NCI-H1048 (cell line): ENCODE results near the gene CIAO2B.
"Not testable (repeated sequence)": the region's sequence is repeated elsewhere in the genome, so short reads cannot be mapped to it uniquely, and the experiment has no call there.

Source experiments
- DNase-seq: peaks from one replicate; lab custom pipeline; 2025; lab: John Stamatoyannopoulos, UW

CIAO2B gene

DNA sequence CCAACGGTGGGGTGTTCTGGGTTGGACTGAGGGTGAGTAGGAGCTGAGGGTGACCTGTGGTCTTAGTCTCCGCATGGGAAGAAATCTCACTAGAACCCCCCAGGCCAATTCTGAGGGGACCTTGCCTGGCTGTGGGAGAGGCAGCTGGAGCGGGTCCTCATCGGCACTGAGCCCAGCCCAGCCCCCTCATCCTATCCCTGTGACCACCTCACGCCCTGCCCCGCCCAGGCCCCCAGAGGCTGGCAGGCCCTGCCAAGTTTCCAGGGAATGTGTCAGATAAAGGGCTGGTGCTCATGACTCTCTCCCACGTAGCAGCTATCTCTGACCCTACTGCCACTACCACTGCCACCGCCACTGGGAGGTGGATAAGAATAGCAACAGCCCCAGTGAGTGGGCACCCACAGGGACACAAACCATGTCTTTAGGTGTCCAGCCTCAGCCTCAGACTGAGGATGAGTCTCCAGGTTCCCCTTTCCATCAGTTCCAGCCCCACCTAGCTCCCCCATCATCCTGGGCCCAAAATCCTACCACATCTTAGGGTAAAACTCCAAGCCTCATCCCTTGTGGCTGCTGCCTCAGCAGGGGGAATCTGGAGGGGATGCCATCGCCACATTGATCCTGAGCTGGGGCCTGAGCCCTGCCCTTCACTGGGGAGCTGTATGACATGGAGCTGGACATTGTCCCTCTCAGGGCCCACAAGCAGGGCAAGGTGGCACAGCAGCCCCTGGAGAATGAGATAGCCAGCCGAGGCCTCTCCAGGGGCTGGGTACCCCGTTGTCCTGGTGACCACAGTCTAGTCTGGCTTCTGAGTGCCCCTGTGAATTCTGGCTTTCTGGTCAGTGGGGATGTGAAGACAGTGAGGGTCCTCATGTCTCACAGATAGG is 30.4 kb downstream of the CIAO2B start:
- no peak for DNase-seq

DNA sequence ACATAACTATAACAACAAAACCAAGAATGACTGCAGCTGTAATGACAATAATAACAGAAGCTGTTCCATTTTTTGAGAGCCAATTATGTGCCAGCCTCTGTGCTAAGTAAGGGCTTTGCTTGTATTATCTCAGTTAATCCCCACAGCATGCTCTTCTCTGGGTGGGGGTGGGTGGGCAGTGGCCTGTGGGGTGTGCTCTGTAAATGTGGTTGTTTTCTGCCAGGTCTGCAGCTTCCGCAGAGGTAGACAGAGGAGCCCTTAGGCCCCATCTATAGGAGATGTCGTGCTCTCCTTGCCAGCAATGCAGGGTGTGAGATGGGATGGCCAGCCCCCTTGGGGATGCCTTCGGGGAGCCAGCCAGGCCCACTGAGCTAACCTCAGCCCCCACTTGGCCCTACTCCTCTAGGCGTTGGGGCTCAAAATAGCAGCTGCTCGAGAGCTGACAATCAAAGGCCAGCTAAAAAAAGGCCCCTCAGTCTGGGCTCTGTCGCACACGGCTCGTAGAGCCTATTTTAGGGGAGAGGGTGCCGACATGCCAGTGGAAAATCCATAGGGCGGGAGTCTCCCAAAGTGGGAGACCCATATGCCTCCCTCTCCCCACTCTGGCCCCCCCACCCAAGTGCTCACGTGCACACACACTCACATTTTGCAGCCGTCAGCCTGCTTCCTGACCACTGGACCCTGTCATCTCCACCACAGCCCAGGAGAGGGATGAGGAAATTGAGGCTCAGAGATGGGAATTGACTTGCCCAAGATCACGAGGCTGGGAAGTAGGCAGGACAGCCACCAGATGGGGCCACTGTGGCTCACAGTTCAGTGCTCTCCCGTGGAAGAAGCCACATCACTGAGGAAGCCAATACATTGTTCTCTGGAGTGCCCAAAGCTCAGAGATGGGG is 31.3 kb downstream of the CIAO2B start:
- DNase-seq = no peak

GRCh38 chr16:66901626-66902025 is 32.6 kb downstream of the CIAO2B start:
- no peak for DNase-seq

DNA sequence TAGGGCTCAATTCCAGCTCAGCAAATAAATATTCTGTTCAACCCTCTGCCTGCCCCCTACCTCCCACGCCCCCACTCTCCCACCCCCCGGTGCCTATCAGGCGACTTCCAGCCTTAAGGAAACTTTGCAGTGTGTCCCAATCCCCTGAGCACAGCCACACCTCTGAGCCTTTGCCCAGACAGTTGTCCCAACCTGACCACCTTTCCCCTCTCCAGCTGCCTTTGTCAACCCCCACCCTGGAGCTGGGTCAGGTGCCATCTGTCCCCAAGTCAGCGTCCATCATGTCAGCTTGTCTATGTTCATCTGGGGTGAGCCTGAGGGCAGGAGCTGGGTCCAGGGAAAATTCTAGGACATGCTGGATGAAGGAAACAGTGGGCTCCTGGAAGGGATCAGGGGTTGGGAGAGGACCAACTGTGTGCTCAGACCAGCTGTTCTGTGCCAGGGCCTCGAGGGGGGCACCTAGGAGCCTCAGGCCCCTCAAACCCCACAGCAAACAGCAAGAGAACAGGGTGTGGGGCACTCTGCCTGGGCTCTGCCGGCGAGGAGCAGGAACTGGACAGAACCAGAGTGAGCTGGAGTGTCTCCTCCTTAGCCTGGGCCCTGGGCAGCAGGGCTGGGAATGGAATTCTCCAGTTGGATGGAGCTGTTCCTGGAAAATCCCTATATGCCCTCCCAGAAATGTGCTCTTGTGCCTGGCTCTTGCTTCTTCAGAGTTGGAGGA is 33.3 kb downstream of the CIAO2B start:
- DNase-seq = no peak

DNA sequence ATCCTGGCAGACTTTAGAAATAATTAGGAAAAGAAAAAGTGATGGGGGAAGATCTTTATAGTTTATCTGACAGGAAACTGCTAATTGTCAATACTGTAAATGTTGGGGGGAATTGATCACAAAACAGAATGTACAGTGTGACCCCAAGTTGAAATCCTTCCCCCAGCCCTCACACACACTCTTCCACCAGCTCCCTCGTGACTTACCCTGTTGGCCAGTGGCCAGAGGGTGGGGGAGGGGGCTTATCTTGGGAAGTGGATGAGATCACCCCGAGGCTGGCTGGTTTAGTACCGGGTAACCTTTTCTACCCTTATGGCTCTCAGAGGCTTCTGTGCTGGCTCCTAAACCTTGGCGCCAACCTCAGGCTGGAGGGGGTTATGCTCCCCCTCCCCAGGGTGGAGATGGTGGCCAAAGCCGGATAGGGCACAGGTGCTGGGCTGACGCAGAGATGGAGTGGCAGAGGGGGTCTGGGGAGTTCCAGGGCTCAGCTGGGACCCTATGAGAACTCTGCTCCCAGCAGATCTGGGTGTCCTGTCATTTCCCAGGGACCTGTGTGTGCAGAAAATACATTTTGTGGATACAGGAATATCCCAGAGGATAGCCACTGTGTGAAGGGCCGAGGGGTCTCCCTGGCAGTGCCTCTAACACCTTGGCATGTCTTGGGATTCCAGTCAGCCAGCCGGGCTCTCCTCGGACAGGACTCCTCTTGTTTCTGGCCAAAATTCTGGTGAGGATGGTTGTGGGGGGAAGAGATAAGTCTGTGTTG is 34.1 kb downstream of the CIAO2B start:
- DNase-seq = no peak

DNA sequence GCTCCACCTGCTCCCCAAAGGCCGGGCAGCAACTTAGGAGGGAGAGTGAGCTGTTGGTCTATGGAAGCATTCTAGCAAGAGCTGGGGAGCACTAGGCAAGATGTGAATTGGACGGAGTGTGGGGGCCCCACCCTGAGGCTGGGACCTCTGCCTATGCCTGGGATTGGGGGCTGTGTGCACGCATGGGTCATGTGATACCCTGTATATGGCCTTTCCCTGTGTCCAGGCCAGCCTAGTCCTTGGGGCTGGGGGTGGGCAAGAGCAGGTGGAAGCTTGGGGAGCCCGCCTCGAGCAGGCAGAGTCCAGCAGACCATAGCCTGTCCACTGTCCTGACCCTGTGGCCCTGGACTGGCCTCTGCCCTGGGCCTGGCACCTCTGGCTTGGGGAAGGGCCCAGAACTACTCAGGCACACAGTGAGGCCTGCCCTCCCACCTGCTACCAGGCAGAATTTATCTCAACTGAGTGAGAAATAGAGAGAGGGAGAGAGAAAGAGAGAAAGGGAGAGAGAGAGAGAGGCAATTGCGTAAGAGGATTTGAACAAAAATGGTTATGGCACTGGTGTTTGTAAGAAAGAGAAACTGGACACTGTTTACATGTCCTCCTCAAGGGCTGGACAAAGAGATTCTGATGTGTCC is 34.8 kb downstream of the CIAO2B start:
- no peak for DNase-seq

DNA sequence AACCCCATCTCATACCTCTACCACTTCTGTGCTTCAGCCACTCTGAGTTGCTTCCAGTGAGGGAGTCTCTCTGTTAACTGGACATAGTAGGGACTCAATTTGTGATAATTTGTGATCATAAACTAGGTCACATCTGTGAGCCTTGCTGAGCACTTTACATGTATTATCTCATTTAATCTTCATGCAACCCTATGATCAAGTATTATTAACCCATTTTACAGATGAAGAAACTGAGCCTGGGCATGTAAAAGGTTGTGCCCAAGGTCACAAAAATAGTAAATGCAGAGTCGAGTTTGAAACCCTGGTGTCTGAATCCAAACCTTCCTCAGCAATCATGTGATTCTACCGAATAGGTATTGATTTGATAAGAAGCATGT is 35.3 kb downstream of the CIAO2B start:
- no peak for DNase-seq

DNA sequence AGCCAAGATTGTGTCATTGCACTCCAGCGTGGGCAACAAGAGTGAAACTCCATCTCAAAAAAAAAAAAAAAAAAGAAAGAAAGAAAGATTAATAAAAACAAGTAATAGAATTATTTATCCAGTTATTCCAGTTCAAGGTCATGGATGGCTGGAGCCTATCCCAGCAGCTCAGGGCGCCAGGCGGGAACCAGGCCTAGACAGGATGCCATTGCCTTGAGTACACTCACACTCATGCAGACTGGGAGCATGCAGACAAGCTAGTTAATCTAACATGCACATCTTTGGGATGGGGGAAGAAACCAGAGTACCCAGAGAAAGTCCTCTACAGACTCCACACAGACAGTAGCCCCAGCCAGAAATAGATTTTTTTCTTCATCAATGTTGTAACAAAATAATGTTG is 36.0 kb downstream of the CIAO2B start:
- DNase-seq = no peak

DNA sequence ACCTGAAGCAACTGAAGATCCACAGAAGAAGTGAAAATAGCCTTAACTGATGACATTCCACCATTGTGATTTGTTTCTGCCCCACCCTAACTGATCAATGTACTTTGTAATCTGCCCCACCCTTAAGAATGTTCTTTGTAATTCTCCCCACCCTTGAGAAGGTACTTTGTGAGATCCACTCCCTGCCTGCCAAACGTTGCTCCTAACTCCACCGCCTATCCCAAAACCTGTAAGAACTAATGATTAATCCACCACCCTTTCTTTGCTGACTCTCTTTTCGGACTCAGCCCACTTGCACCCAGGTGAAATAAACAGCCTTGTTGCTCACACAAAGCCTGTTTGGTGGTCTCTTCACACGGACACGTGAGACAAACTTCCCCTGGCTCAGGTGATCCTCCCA is 37.5 kb downstream of the CIAO2B start:
- DNase-seq = not testable (repeated sequence)

GRCh38 chr16:66895999-66896398 is 38.2 kb downstream of the CIAO2B start:
- no peak for DNase-seq

- DNase-seq = no peak
Measured at GRCh38 chr16:66895689-66895979, 38.6 kb downstream of the CIAO2B start.

DNA sequence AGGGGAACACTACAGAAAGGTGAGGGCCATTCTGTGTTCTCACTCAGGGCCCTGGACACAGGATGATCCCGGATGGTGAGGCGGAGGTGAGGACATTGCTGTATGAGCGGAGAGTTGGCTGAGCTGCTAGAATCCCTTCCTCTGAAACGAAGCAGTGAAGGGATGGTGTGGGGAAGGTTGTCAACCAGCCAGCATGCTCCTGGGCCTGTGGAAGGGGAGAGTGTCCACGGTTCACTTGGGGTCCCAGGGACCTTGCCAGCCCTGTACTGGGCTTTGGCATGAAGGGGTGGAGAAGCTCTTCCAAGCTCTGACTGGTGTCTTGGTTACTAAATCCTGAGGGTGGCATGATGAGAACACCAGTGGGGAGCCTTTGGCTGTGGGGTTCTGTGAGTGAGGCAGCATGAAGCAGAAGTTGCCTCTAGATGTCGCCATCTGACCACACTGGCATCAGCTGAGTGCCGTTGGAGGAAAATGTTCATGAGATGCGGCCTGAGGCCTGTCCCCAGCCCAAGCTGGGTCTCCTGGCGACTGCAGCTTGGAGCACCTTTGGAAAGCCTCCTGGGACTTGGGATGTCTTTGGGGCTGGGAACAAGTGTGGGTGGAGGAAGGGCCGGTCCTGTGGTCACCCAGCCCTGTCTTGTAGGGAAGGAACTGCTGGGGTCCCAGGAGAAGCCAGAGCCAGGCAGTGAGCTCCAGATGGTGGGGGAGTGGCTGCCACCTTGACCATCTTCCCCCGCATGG is 39.1 kb downstream of the CIAO2B start:
- no peak for DNase-seq

DNA sequence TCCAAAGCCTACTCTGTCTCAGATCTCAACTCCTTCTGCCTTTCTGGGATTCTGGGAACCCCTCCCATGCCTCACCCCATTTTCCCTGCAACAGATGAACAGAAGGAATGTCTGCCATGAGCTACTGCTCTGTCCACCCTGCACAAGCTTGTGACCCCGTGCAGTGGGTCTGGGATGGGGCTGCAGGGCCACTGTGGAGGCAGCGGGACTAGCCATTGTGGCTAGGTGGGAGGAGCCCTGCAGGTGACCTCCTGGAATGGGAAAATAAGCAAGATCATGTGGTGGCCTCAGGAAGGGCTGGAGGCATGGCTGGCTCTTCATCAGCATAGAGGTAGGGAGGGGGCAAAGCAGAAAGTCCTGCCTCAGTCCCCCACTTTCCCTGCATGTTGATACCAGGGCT is 40.1 kb downstream of the CIAO2B start:
- DNase-seq = no peak

DNA sequence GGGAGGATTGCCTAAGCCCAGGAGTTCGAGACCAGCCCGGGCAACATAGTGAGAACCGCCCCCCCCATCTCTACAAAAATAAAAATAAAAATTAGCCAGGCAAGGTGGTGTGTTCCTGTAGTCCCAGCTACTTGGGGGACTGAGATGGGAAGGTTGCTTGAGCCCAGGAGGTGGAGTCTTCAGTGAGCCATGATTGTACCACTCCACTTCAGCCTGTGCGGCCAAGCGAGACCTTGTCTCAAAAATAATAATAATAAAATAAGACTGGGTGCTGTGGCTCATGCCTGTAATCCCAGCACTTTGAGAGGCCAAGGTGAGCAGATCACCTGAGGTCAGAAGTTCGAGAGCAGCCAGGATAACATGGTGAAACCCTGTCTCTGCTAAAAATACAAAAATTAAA is 42.4 kb downstream of the CIAO2B start:
- no peak for DNase-seq

GRCh38 chr16:66891360-66891759 is 42.8 kb downstream of the CIAO2B start:
- no peak for DNase-seq

DNA sequence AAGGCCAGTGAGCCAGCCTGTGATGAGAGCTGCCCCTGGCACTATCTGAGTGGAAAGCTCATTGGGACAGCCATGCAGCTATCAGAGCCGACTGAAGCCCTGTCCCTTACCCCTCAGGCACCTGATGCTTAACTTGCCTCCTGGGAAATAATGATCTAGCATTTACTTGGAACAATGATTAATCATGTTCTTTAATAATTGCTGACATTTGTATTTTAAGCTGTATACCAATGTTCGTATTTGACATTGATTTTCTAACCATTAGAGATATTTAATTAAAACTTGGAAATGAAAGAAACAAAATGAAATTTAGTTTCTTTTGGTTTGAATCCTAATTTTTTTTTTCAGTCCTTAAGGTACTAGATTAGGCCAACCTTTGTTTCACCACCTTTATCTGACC is 43.4 kb downstream of the CIAO2B start:
- no peak for DNase-seq

- no peak for DNase-seq
Measured at GRCh38 chr16:66889622-66890021, 44.6 kb downstream of the CIAO2B start.

DNA sequence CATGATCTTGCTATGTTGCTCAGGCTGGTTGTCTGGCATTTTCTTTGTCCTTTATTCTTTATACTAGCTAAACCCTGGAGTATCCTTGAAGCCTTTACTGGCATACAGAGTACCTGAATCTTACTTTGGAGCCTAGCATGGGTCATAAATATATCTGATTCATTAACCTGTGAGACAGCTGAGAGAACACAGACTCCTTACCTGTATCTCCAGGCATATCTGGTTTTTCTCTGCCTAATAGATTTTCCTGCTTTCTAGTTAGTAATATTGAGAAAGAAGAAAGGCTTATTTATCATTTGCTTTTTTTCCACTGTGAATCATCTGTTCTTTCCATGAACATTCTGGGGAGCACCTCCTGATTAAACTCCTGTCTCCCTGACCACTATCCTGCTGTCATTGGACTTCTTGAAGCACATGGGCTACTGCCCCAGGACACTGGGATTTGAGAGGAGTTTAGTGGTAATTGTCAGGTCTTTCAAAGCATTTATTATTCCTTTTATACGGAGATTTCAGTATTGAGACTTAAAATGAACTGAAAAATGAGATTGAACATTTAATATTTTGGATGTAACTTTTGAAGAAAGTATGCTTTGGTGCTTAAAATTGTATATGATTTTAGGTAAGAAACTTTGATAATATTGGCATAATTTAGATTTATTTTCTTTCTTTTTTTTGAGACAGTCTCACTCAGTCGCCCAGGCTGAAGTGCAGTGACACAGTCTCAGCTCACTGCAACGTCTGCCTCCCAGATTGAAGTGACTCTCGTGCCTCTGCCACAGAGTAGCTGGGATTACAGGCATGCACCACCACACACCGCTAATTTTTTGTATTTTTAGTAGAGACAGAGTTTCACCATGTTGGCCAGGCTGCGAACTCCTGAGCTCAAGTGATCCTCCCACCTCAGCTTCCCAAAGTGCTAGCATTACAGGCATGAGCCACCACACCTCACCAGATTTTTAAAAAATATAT is 45.3 kb downstream of the CIAO2B start:
- DNase-seq = no peak

DNA sequence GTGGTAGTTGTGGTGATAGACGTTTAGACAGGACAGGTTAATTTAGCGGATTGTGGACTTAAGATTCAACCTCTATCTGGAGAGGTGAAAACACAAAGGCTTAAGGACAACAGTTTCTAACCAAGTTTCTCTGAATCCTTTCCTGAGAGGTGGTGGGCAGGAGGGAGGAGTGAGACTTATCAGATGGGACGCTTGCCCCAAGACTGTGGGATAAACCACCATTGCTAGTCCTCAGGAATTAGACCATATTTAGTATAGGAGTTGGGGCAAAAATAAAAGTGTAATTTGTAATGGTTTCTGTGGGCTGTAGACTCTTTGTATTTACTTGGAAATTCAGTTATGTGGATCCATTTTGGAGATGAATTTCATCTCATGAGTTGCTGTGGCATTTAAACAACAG is 47.3 kb downstream of the CIAO2B start:
- DNase-seq = no peak

DNA sequence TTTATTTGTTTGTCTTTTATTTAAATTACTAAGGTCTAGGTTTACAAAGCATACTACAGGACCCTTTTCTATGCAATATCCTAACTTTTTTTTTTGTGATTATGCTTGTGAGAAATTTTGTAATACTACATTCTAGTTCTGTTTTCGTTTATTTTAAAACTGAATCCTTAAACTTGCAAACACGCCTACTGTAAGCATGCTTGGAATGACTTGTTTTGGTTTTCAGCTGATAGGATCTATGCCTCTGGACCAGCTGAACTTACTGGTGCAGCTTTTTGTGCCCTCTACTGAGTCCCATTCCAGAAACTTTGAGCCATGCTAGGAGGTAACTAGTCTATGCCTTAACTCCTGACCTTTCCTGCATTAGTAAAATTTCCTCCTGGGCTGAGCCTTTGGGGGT is 47.9 kb downstream of the CIAO2B start:
- DNase-seq = no peak
